SJSA1 (cell line): Measurements from ENCODE around the gene KDM2B. TPM values are rescaled to one million over a fixed set of nuclear protein-coding genes. Genes with fewer than 3 reads are reported as not detected.
A peak's percentile ranks its signal among the peaks of the same experiment; 100 is the strongest.
"Not testable (repeated sequence)": the region's sequence is repeated elsewhere in the genome, so short reads cannot be mapped to it uniquely, and the experiment has no call there.

Source experiments
- DNase-seq, 2 experiments: peaks; one replicate each; pipeline ENCODE4 v3.0.0-alpha.2; 2015 to 2020; ENCODE audit warnings: low spot score in 2 of 2, low read depth in 1 of 2
- H3K27ac ChIP-seq: fragments of 250-450 bp; sonication (Bioruptor Pico); 2 replicates; pipeline ENCODE4 v1.5.1; 2020; ENCODE audit warnings: mild to moderate bottlenecking, moderate library complexity
- H3K27me3 ChIP-seq: fragments of 250-450 bp; sonication (Bioruptor Pico); replicated peaks from 2 replicates; pipeline ENCODE4 v1.5.1; 2020; ENCODE audit warnings: mild to moderate bottlenecking, moderate library complexity
- H3K36me3 ChIP-seq: fragments of 250-450 bp; sonication (Bioruptor Pico); 2 replicates; pipeline ENCODE4 v1.5.1; 2020; ENCODE audit warnings: mild to moderate bottlenecking
- H3K4me1 ChIP-seq: fragments of 250-450 bp; sonication (Bioruptor Pico); replicated peaks from 2 replicates; pipeline ENCODE4 v1.6.1; 2021; ENCODE audit warnings: mild to moderate bottlenecking
- H3K4me3 ChIP-seq: fragments of 250-450 bp; sonication (Bioruptor Pico); 2 replicates; pipeline ENCODE4 v1.5.1; 2020; ENCODE audit warnings: mild to moderate bottlenecking
- H3K9me3 ChIP-seq: fragments of 250-450 bp; sonication (Bioruptor Pico); replicated peaks from 2 replicates; pipeline ENCODE4 v1.5.1; 2020; ENCODE audit warnings: mild to moderate bottlenecking
- total RNA-seq: library from RNA; depleted of rRNA; stranded (reverse); fragments of >200 nt; shearing (Covaris generic); gene quantifications from 2 replicates; pipeline ENCODE4 v1.2.3, GENCODE V29; 2014

Gene KDM2B
- total RNA-seq, 1 experiment from 2014 or later, result 22.0 TPM

DNA sequence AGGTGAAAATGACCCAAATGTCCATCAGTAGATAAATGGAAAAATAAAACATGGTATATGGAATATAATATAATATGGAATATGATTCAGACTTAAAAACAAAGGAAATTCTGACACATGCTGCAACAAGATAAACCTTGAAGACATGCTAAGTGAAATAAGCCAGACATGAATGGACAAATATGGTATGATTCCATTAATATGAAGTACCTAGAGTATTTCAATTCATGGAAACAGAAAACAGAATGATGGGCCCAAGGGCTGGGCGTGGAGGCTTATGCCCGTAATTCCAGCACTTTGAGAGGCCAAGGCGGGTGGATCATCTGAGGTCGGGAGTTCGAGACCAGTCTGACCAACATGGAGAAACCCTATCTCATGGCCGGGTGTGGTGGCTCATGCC lies 22.8 kb upstream of the KDM2B start:
- no peaks in the 10 kb centered on the region for H3K9me3 ChIP-seq
- H3K4me3 ChIP-seq, result no peak overlapping the region
- no peaks in the 10 kb centered on the region for H3K27me3 ChIP-seq
- DNase-seq, result no peak
- no peak overlapping the region for H3K27ac ChIP-seq
- no peaks in the 10 kb centered on the region for H3K4me1 ChIP-seq
- H3K36me3 ChIP-seq, result no peaks in the 10 kb centered on the region

GRCh38 chr12:121602766-121603165 lies 21.9 kb upstream of the KDM2B start:
- no peaks in the 10 kb centered on the region for H3K9me3 ChIP-seq
- H3K27ac ChIP-seq, result no peak overlapping the region
- H3K27me3 ChIP-seq, result no peaks in the 10 kb centered on the region
- DNase-seq, result no peak
- H3K36me3 ChIP-seq, result no peaks in the 10 kb centered on the region
- H3K4me3 ChIP-seq, result no peak overlapping the region
- H3K4me1 ChIP-seq, result no peaks in the 10 kb centered on the region

GRCh38 chr12:121600702-121601336 lies 20.0 kb upstream of the KDM2B start:
- no peaks in the 10 kb centered on the region for H3K36me3 ChIP-seq
- no peak for DNase-seq
- H3K27ac ChIP-seq, result no peak overlapping the region
- H3K4me1 ChIP-seq, result no peaks in the 10 kb centered on the region
- no peaks in the 10 kb centered on the region for H3K9me3 ChIP-seq
- no peak overlapping the region for H3K4me3 ChIP-seq
- H3K27me3 ChIP-seq, result no peaks in the 10 kb centered on the region

DNA sequence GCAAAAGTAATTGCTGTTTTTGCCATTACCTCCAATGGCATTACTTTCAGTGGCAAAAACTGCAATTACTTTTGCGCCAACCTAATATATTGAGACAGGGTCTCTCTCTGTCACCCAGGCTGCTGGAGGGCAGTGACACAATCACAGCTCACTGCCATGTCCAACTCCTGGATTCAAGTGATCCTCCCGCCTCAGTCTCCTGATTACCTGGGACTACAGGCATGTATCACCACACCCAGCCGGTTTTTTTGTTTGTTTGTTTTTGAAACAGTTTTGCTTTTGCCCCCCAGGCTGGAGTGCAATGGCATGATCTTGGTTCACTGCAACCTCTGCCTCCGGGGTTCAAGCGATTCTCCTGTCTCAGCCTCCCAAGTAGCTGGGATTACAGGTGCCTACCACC lies 15.7 kb upstream of the KDM2B start:
- Histone ChIP-seq H3K27me3 (no peaks in the 10 kb centered on the region), H3K4me3 (no peak overlapping the region), H3K4me1 (no peaks in the 10 kb centered on the region), H3K36me3 (no peaks in the 10 kb centered on the region), H3K27ac (no peak overlapping the region), H3K9me3 (no peaks in the 10 kb centered on the region)
- DNase-seq, result no peak

- H3K4me1 ChIP-seq, result peaks cover 6% of the 10 kb centered on the region
- no peak for DNase-seq
- no peaks in the 10 kb centered on the region for H3K27me3 ChIP-seq
- no peak overlapping the region for H3K27ac ChIP-seq
- no peaks in the 10 kb centered on the region for H3K36me3 ChIP-seq
- no peaks in the 10 kb centered on the region for H3K9me3 ChIP-seq
- H3K4me3 ChIP-seq, result no peak overlapping the region
Observed at GRCh38 chr12:121595520-121595919, 14.7 kb upstream of the KDM2B start.

DNA sequence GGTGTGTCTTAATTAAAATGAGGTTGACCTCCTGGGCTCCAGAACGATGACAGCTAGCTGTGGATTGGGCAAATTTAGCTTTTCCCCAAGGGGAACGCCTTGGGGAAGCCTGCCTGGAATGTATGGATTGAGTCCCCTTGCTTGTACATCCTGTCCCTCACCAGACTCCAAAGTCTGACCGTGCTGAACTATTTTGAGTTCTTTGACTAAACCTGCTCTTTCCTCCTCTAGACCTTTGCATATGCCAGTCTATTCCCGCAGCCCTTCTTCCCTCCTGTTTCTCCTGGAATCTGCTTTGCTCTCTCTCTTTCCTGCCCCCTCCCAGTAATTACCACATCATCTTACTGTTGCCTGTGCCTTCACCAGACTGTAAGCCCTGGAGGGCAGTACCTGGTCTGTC lies 11.5 kb upstream of the KDM2B start:
- Histone ChIP-seq H3K36me3 (no peaks in the 10 kb centered on the region), H3K4me3 (no peak overlapping the region), H3K27ac (no peak overlapping the region), H3K27me3 (no peaks in the 10 kb centered on the region), H3K9me3 (no peaks in the 10 kb centered on the region), H3K4me1 (peaks cover 12% of the 10 kb centered on the region)
- DNase-seq, result no peak

DNA sequence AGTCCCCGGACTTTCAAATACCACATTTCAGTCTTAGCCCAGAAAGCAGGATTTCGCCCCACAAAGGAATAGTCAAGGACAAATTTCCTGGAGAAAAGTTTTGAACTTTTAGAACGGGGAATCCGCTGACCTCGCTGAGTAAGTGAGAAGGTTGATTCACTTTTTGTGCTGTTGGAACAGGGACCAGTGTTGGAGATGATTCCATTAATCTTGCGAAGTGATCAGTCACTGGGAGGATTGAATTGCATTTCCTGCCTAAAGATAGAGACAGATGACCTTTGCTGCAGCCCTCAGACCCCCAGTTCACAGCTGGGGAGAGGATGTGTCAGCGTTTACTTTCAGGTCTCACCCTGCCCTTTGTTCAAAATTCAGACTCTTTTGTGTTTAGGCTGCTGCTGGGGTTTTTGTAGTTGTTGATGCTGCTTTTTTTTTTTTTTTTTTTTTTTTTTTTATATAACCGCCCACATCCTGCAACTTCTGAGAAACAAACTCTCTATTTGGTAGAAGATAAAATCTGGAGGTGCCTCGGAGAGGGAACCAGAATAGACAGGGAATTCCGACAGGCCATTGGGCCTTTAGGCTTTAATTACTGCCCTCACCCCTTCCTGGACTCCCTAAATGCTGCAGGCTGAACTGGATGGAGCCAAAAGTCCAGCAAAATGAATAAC lies 9.8 kb upstream of the KDM2B start:
- peak in 1 of 2 experiments; percentile 33 for DNase-seq
- peaks cover 12% of the 10 kb centered on the region for H3K4me1 ChIP-seq
- H3K36me3 ChIP-seq, result no peaks in the 10 kb centered on the region
- peak overlapping the region; percentile 19 for H3K4me3 ChIP-seq
- peak overlapping the region; percentile 78 for H3K27ac ChIP-seq
- no peaks in the 10 kb centered on the region for H3K9me3 ChIP-seq
- no peaks in the 10 kb centered on the region for H3K27me3 ChIP-seq

DNA sequence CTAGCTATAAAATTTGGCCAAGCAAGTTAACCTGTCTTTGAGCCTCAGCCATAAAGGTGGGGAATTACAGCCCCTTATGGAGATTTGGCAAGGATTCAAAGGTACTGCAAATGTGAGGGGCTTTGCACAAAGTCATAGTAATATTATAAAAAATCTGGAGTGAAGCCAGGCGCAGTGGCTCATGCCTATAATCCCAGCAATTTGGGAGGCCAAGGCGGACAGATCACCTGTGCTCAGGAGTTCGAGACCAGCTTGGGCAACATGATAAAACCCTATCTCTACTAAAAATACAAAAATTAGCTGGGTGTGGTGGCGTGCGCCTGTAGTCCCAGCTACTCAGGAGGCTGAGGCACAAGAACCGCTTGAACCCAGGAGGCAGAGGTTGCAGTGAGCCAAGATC lies 4.1 kb upstream of the KDM2B start:
- not testable (repeated sequence) for H3K4me3 ChIP-seq, DNase-seq, H3K27me3 ChIP-seq, H3K27ac ChIP-seq, H3K36me3 ChIP-seq, H3K9me3 ChIP-seq
- peaks cover 28% of the 10 kb centered on the region for H3K4me1 ChIP-seq

DNA sequence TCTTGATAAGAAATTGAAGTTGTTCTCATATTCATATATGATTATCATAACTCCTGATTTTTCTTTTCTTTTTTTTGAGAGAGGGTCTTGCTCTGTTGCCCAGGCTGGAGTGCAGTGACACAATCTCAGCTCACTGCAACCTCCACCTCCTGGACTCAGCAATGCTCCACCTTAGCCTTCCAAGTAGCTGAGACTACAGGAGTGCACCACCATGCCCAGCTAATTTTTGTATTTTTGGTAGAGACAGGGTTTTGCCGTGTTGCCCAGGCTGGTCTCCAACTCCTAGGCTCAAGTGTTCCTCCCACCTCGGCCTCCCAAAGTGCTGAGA lies 2.5 kb upstream of the KDM2B start:
- H3K36me3 ChIP-seq, H3K27me3 ChIP-seq, H3K27ac ChIP-seq, H3K4me3 ChIP-seq, DNase-seq, H3K9me3 ChIP-seq: not testable (repeated sequence)
- H3K4me1 ChIP-seq, result peaks cover 36% of the 10 kb centered on the region

- no peaks in the 10 kb centered on the region for H3K27me3 ChIP-seq
- H3K27ac ChIP-seq, result no peak overlapping the region
- DNase-seq, result peak in 1 of 2 experiments; percentile 55
- peaks cover 42% of the 10 kb centered on the region for H3K4me1 ChIP-seq
- H3K4me3 ChIP-seq, result no peak overlapping the region
- H3K36me3 ChIP-seq, result no peaks in the 10 kb centered on the region
- H3K9me3 ChIP-seq, result no peaks in the 10 kb centered on the region
Observed at GRCh38 chr12:121582583-121583333, 1.9 kb upstream of the KDM2B start.

- Histone ChIP-seq H3K36me3 (no peaks in the 10 kb centered on the region), H3K9me3 (no peaks in the 10 kb centered on the region), H3K4me3 (no peak overlapping the region), H3K27ac (no peak overlapping the region), H3K4me1 (peaks cover 50% of the 10 kb centered on the region), H3K27me3 (no peaks in the 10 kb centered on the region)
- DNase-seq, result no peak
Observed at GRCh38 chr12:121581686-121582429, 1.0 kb upstream of the KDM2B start.

DNA sequence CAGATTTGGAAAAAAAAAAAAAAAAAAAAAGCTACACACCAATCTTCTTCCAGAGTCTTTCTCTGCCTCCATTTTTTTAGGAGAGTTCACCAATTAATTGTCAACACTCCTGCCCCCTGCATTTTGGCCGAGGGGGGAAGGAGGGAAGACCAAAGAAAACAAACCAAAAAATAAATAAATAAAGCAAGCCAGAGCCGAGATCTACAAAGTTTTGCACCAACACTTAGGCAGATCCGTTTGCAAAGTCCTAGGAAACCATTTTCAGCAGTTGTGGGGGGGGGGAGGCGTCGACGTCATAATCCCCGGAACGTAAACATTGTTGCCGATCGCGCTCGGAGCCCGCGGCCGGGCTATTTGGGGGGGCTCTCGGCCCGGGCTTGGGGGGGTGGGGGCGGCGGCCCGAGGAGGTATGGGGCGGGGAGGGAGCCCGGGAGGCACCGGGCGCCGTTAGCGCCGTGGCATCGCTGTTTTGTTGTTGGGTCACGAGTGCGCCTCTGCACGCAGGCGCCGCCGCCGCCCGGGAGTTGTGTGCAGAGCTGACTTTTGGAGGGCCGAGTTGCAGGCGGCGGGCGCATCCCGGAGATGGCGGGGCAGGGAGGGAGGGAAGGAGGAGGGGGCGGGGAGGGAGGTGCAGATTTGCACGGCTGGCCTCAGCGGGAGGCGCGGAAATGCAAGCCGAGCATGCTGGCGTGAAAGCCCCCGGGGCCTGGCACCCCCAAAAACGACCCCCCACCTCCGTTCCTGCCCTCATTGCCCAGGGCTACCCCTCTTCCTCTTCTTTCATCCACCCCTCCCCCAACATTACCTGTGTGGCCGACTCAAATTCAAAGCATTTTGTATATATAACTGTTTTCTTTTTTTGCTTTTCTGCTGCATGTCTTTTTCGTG lies 598 bp downstream of the KDM2B start:
- DNase-seq, result peak; percentile 70 to 78

GRCh38 chr12:121579190-121579791 lies 1.5 kb downstream of the KDM2B start:
- peaks cover 22% of the 10 kb centered on the region for H3K36me3 ChIP-seq
- H3K4me1 ChIP-seq, result peaks cover 60% of the 10 kb centered on the region
- H3K4me3 ChIP-seq, result peak overlapping the region; percentile 49
- H3K27me3 ChIP-seq, result no peaks in the 10 kb centered on the region
- peak overlapping the region; percentile 84 for H3K27ac ChIP-seq
- H3K9me3 ChIP-seq, result no peaks in the 10 kb centered on the region
- peak in 1 of 2 experiments; percentile 26 for DNase-seq

More for the DNA sequence above, 598 bp downstream of the KDM2B start:
- Histone ChIP-seq H3K36me3 (peaks cover 13% of the 10 kb centered on the region), H3K4me1 (peaks cover 60% of the 10 kb centered on the region), H3K4me3 (peak overlapping the region; percentile 49), H3K27ac (peak overlapping the region; percentile 84), H3K27me3 (no peaks in the 10 kb centered on the region), H3K9me3 (no peaks in the 10 kb centered on the region)
